ENCODE measurements around the gene ZGLP1.

Gene ZGLP1

GRCh38 chr19:10270180-10270615, 39.4 kb downstream of the ZGLP1 start:
- TF ChIP-seq, protein P1, sequence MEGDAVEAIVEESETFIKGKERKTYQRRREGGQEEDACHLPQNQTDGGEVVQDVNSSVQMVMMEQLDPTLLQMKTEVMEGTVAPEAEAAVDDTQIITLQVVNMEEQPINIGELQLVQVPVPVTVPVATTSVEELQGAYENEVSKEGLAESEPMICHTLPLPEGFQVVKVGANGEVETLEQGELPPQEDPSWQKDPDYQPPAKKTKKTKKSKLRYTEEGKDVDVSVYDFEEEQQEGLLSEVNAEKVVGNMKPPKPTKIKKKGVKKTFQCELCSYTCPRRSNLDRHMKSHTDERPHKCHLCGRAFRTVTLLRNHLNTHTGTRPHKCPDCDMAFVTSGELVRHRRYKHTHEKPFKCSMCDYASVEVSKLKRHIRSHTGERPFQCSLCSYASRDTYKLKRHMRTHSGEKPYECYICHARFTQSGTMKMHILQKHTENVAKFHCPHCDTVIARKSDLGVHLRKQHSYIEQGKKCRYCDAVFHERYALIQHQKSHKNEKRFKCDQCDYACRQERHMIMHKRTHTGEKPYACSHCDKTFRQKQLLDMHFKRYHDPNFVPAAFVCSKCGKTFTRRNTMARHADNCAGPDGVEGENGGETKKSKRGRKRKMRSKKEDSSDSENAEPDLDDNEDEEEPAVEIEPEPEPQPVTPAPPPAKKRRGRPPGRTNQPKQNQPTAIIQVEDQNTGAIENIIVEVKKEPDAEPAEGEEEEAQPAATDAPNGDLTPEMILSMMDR (IDR thresholded peaks at IDR 0.05; ENCODE audit: insufficient read depth, low read depth, low read length, missing control alignments): no peak
- H3K4me3 ChIP-seq (ENCODE audit: low read length): peak overlapping the region; percentile 39
- no peak for DNase-seq (ENCODE audit: low read depth)

GRCh38 chr19:10269333-10270179, 40.1 kb downstream of the ZGLP1 start:
- TF ChIP-seq, protein P1 (IDR thresholded peaks at IDR 0.05; ENCODE audit: insufficient read depth, low read depth, low read length, missing control alignments): peak; percentile 86
- peak; percentile 76 for DNase-seq (ENCODE audit: low read depth)
- H3K4me3 ChIP-seq (ENCODE audit: low read length): peak overlapping the region; percentile 39

GRCh38 chr19:10268071-10268470, 41.5 kb downstream of the ZGLP1 start:
- TF ChIP-seq, protein P1 (IDR thresholded peaks at IDR 0.05; ENCODE audit: insufficient read depth, low read depth, low read length, missing control alignments): no peak
- DNase-seq (ENCODE audit: low read depth): no peak
- H3K4me3 ChIP-seq (ENCODE audit: low read length): no peak overlapping the region

DNA sequence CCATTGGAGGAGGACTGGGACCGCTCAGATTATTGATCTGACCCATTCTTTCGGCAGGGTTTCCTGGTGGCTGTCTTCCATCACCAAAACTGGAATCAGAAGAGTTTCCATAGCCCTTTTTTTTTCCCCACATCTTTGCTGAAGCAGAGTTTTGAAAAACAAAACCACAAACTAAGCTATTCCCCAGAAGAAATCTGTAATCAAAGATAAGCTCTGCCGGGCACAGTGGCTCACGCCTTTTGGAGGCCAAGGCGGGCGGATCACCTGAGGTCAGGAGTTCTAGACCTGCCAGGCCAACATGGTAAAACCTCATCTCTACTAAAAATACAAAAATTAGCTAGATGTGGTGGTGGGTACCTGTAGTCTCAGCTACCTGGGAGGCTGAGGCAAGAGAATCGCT, 42.9 kb downstream of the ZGLP1 start:
- no peak for DNase-seq (ENCODE audit: low read depth)
- TF ChIP-seq, protein P1 (IDR thresholded peaks at IDR 0.05; ENCODE audit: insufficient read depth, low read depth, low read length, missing control alignments): no peak
- H3K4me3 ChIP-seq (ENCODE audit: low read length): no peak overlapping the region

DNA sequence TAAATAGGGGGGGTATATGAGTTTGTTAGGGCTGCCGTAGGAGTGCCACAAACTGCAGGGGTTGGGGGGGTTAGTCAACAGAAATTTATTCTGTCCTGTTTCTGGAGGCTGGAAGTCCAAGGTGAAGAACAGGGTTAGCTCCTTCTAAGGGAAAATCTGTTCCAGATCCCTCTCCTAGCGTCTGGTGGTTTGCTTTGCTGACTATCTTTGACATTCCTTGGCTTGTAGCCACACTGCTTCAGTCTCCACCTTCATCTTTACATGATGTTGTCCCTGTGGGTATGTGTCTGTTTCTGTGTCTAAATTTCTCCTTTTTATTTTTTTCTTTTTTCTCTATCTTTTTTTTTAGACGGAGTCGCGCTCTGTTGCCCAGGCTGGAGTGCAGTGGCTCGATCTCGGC, 46.8 kb downstream of the ZGLP1 start:
- TF ChIP-seq, protein P1 (IDR thresholded peaks at IDR 0.05; ENCODE audit: insufficient read depth, low read depth, low read length, missing control alignments): no peak
- H3K4me3 ChIP-seq (ENCODE audit: low read length): no peak overlapping the region
- DNase-seq (ENCODE audit: low read depth): no peak

DNA sequence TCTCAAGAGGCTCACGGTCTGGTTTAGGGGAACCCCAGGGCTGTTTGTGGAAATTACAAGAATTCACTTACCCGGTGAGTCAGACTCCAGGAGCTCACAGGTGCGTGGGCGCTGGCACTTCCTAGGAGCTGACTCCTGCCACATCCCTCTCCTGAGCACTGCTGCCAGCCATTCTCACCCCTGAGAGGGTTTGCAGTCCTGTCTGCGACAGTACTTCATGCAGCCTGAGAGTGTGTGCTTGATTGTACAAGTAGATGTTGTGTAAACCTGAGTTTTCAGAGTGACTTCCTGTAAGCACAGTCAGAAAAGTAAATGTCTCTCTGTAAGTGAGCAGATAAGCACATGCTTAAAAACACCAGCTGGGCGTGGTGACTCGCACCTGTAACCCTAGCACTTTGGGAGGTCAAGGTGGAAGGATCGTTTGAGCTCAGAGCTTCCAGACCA, 49.5 kb downstream of the ZGLP1 start:
- TF ChIP-seq, protein P1 (IDR thresholded peaks at IDR 0.05; ENCODE audit: insufficient read depth, low read depth, low read length, missing control alignments): no peak
- no peak overlapping the region for H3K4me3 ChIP-seq (ENCODE audit: low read length)
- peak; percentile 96 for DNase-seq (ENCODE audit: low read depth)
